Endothelial cell of umbilical vein (primary cell): ENCODE data around the gene DDX47. TPM values are rescaled to one million over a fixed set of nuclear protein-coding genes. Genes with fewer than 3 reads are reported as not detected.
A peak's percentile ranks its signal among the peaks of the same experiment; 100 is the strongest.

Experiments
- BruUV-seq: library from RNA; stranded (reverse); fragments of 400-500 nt; replicated peaks from 2 replicates; lab custom pipeline; 2021; lab: Mats Ljungman, UMichigan
- CTCF ChIA-PET: fragments of 300-600, 350-600 bp; sonication (Branson Sonifier 250); formaldehyde crosslinking; loops from one replicate; lab custom pipeline; 2021; ENCODE audit warnings: antibody characterized with exemption, inconsistent platforms; lab: Charles Lee
- POLR2A ChIA-PET: fragments of 300-600, 350-600 bp; sonication (Branson Sonifier 250); formaldehyde crosslinking; loops from one replicate; lab custom pipeline; 2021; ENCODE audit warnings: antibody characterized with exemption, inconsistent platforms; lab: Charles Lee
- DNase-seq: peaks from one replicate; pipeline ENCODE4 v3.0.0-alpha.2; 2011; ENCODE audit warnings: low read depth, low spot score
- FAIRE-seq: peaks from 2 replicates; lab custom pipeline; 2011; peaks lifted over from hg19 to GRCh38; lab: Jason Lieb, UNC
- H2AFZ ChIP-seq: 2 replicates; pipeline ENCODE4 v1.6.0; 2012; ENCODE audit warnings: low read depth, low read length, control low read depth, inconsistent platforms
- H3K27ac ChIP-seq: 2 replicates; pipeline ENCODE4 v1.5.1; 2011; ENCODE audit warnings: low read depth, mild to moderate bottlenecking, control low read depth, low read length, moderate library complexity; ENCODE audit not compliant: insufficient read depth
- H3K27me3 ChIP-seq, 2 experiments: 2 replicates each; pipeline versions ENCODE4 v1.6.0 to v1.6.1; 2011; ENCODE audit warnings: low read length in 2 of 2, mixed read lengths in 1 of 2; ENCODE audit not compliant: control insufficient read depth in 2 of 2, insufficient read depth in 2 of 2
- H3K36me3 ChIP-seq, 2 experiments: 2 replicates in 1 of 2; 3 replicates in 1 of 2; pipeline ENCODE4 v1.5.1; 2011; ENCODE audit warnings: low read length in 2 of 2, mild to moderate bottlenecking in 1 of 2, moderate library complexity in 1 of 2; ENCODE audit not compliant: control insufficient read depth in 2 of 2, insufficient read depth in 2 of 2; ENCODE audit errors: extremely low read depth in 1 of 2
- H3K4me1 ChIP-seq: 3 replicates; pipeline ENCODE4 v1.5.1; 2011; ENCODE audit warnings: mild to moderate bottlenecking, low read length; ENCODE audit not compliant: control insufficient read depth, insufficient read depth; ENCODE audit errors: extremely low read depth
- H3K4me2 ChIP-seq: 2 replicates; pipeline ENCODE4 v1.6.1; 2011; ENCODE audit warnings: low read length, control low read depth, mixed read lengths; ENCODE audit not compliant: insufficient read depth
- H3K4me3 ChIP-seq, 3 experiments: fragments of 200-600 bp in 1 of 3; sonication (generic), shearing (Covaris generic) in 1 of 3; replicated peaks in 1 of 3; 2 replicates each; pipeline ENCODE4 v1.5.1; 2011 to 2016; ENCODE audit warnings: control low read depth in 3 of 3, low read length in 3 of 3, mild to moderate bottlenecking in 2 of 3, inconsistent platforms in 1 of 3, low read depth in 1 of 3, moderate library complexity in 1 of 3; ENCODE audit not compliant: insufficient read depth in 1 of 3
- H3K79me2 ChIP-seq: 2 replicates; pipeline ENCODE4 v1.6.0; 2012; ENCODE audit warnings: low read length, inconsistent platforms; ENCODE audit not compliant: control insufficient read depth, insufficient read depth
- H3K9ac ChIP-seq: replicated peaks from 2 replicates; pipeline ENCODE3; 2011; ENCODE audit warnings: low read length, control low read depth; ENCODE audit not compliant: insufficient read depth; ENCODE audit errors: extremely low read depth
- H3K9me1 ChIP-seq: replicated peaks from 3 replicates; pipeline ENCODE4 v1.6.0; 2011; ENCODE audit warnings: mild to moderate bottlenecking, low read length; ENCODE audit not compliant: control insufficient read depth, insufficient read depth; ENCODE audit errors: extremely low read depth
- H3K9me3 ChIP-seq: replicated peaks from 2 replicates; pipeline ENCODE4 v1.5.1; 2012; ENCODE audit warnings: low read length, inconsistent platforms; ENCODE audit not compliant: control insufficient read depth, insufficient read depth
- H4K20me1 ChIP-seq: replicated peaks from 2 replicates; pipeline ENCODE3; 2011; ENCODE audit warnings: mild to moderate bottlenecking, low read length; ENCODE audit not compliant: control insufficient read depth, insufficient read depth; ENCODE audit errors: extremely low read depth
- EZH2 ChIP-seq: IDR thresholded peaks from 2 replicates; pipeline ENCODE4 v1.6.1; 2012; ENCODE audit warnings: borderline replicate concordance, low read depth, mild to moderate bottlenecking, moderate library complexity, low read length, inconsistent platforms; ENCODE audit not compliant: severe bottlenecking
- FOS ChIP-seq: IDR thresholded peaks from 2 replicates; pipeline ENCODE4 v1.6.1; 2011; ENCODE audit warnings: mild to moderate bottlenecking, low read length, moderate library complexity, borderline replicate concordance; ENCODE audit not compliant: insufficient read depth
- GATA2 ChIP-seq: IDR thresholded peaks from 2 replicates; pipeline ENCODE4 v1.7.0; 2011; ENCODE audit warnings: low read depth, mild to moderate bottlenecking, moderate library complexity, mixed read lengths, low read length; ENCODE audit not compliant: insufficient read length, insufficient read depth
- JUN ChIP-seq: IDR thresholded peaks from 2 replicates; pipeline ENCODE4 v1.6.1; 2011; ENCODE audit warnings: borderline replicate concordance, low read depth; ENCODE audit not compliant: insufficient read length, insufficient read depth
- MYC ChIP-seq: IDR thresholded peaks from one replicate; pipeline ENCODE4 v1.6.1; 2011; ENCODE audit warnings: mild to moderate bottlenecking, low read depth, low read length
- POLR2A ChIP-seq: IDR thresholded peaks from 2 replicates; pipeline ENCODE4 v1.6.1; 2012; ENCODE audit warnings: low read depth, mild to moderate bottlenecking, control low read depth, low read length
- POLR2AphosphoS5 ChIP-seq: IDR thresholded peaks from 2 replicates; pipeline ENCODE4 v1.6.1; 2012; ENCODE audit warnings: low read depth, mild to moderate bottlenecking, control low read depth, low read length, moderate library complexity; ENCODE audit not compliant: insufficient read depth
- dilution Hi-C: fragments of 300-500 bp; cut with MboI; formaldehyde crosslinking; loops from one replicate; pipeline ENCODE4 v1.15.0; 2019; ENCODE audit warnings: low sequenced_read_pairs; ENCODE audit not compliant: extremely low pct_ligation_motif_present
- intact Hi-C: fragments of 100-400 bp; cut with micrococcal nuclease; formaldehyde crosslinking; loops from one replicate; pipeline ENCODE4 v1.10.0; 2022
- polyA plus RNA-seq, 4 experiments: library from polyadenylated mRNA; depleted of rRNA in 3 of 4; stranded (reverse) in 3 of 4; unstranded in 1 of 4; fragments of >200 nt; gene quantifications; 2 replicates each; pipeline versions ENCODE4 v1.2.1 to v1.2.3, GENCODE V29; 2011 to 2012; ENCODE audit warnings: missing spikeins in 1 of 4
- total RNA-seq: library from RNA; stranded (reverse); gene quantifications from 2 replicates; pipeline ENCODE4 v1.2.3, GENCODE V29; 2021
- TF ChIP-seq, protein P1 (sequence below): IDR thresholded peaks from 2 replicates; pipeline ENCODE4 v1.6.1; 2011; ENCODE audit not compliant: insufficient read depth, insufficient read length
- TF ChIP-seq, protein P2 (sequence below), 2 donors: IDR thresholded peaks; 1 replicate in 1 of 2; 2 replicates in 1 of 2; pipeline ENCODE4 v1.5.1; 2011; ENCODE audit warnings: low read length in 2 of 2, mild to moderate bottlenecking in 2 of 2, moderate library complexity in 2 of 2, control low read depth in 1 of 2, inconsistent platforms in 1 of 2, low read depth in 1 of 2; ENCODE audit not compliant: insufficient read depth in 1 of 2; ENCODE audit errors: extremely low read depth in 1 of 2

The DDX47 gene
- total and polyA plus RNA-seq, 2 donors (not counting 3 experiments of a cell fraction or from before 2014, with no cell fraction given) = 73.4 to 74.6 TPM

DNA sequence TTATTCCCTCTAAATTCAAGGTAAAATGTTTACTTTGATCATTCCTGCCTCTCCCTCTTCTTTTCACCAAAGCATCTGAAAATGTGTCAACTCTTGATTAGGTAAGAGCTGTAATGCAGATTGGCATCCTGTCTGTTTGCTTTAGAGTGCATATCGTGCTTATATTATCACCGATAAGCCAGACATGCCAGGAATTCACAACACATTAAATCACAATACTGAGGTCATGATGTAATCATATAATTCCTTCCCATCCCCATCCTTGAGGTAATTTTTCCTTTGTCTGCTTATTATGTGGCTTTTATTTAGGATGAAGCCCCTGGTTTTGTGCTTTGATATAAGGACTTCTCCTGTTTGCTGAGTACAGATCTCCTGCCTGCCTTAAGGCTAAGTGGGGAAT, 10.2 kb downstream of the DDX47 start:
- DNase-seq (peak; percentile 80), FAIRE-seq (peak; percentile 67)
- intact Hi-C loops = loop anchor here (1.0 to 5.0 kb wide), 2 partner anchors 49 to 274 kb away; no protein-coding TSS in a partner anchor
- peak overlapping the region; percentile 47 for H3K4me2 ChIP-seq
- CTCF ChIA-PET = interaction anchor here (0.9 to 5.3 kb wide), 6 partner anchors 9 to 93 kb away, joined by 3 to 25 read pairs (median 3); no protein-coding TSS in a partner anchor
- dilution Hi-C loops = no loop called here
- BruUV-seq = no TSS peak
- peak overlapping the region; percentile 98 for H3K27ac ChIP-seq
- POLR2A ChIA-PET = no interaction called here
- H3K27me3 ChIP-seq = no peaks in the 10 kb centered on the region
- H4K20me1 ChIP-seq = no peaks in the 10 kb centered on the region
- peaks cover 21 to 47% of the 10 kb centered on the region in 2 experiments for H3K36me3 ChIP-seq
- H3K79me2 ChIP-seq = peaks cover 22% of the 10 kb centered on the region
- TF ChIP-seq GATA2 = peak; percentile 71
- peak; percentile 55 for TF ChIP-seq POLR2AphosphoS5
- peak; percentile 67 for TF ChIP-seq JUN
- TF ChIP-seq EZH2 = no peak
- no peak for TF ChIP-seq POLR2A
- no peak for TF ChIP-seq MYC
- peak overlapping the region; percentile 87 for H3K9ac ChIP-seq
- H3K4me1 ChIP-seq = peaks cover 46% of the 10 kb centered on the region
- no peaks in the 10 kb centered on the region for H3K9me1 ChIP-seq
- no peak overlapping the region for H2AFZ ChIP-seq
- peak overlapping the region in 1 of 3 experiments; percentile 4 for H3K4me3 ChIP-seq
- no peaks in the 10 kb centered on the region for H3K9me3 ChIP-seq

DNA sequence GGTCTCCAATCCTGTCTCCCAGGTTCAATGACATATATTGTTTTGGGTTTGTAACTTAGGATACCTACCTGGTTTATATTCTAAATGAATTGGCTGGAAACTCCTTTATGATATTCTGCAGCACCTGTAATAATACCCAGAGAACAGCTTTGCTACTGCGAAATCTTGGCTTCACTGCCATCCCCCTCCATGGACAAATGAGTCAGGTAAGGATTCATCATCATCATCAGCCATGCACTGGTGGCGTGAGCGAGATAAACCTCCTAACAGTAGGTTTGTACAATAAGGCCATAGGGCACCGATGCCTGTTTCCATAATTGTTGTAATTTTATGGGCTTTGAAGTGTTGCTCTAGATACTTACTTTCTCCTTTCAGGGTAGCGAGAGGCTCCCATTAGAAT, 10.7 kb downstream of the DDX47 start:
- H3K9ac ChIP-seq = peak overlapping the region; percentile 87
- H4K20me1 ChIP-seq = no peaks in the 10 kb centered on the region
- no peak for FAIRE-seq
- DNase-seq = no peak
- H2AFZ ChIP-seq = no peak overlapping the region
- H3K4me3 ChIP-seq = no peak overlapping the region
- no peaks in the 10 kb centered on the region for H3K27me3 ChIP-seq
- H3K9me3 ChIP-seq = no peaks in the 10 kb centered on the region
- peaks cover 19% of the 10 kb centered on the region for H3K79me2 ChIP-seq
- peaks cover 44% of the 10 kb centered on the region for H3K4me1 ChIP-seq
- H3K9me1 ChIP-seq = no peaks in the 10 kb centered on the region
- TSS peak; percentile 63 for BruUV-seq
- POLR2A ChIA-PET = no interaction called here
- intact Hi-C loops = loop anchor here (1.0 to 5.0 kb wide), 2 partner anchors 48 to 273 kb away; no protein-coding TSS in a partner anchor
- dilution Hi-C loops = no loop called here
- H3K4me2 ChIP-seq = peak overlapping the region; percentile 47
- CTCF ChIA-PET = interaction anchor here (0.9 to 5.3 kb wide), 5 partner anchors 10 to 93 kb away, joined by 3 to 25 read pairs (median 3); no protein-coding TSS in a partner anchor
- peak overlapping the region; percentile 98 for H3K27ac ChIP-seq
- peaks cover 21 to 52% of the 10 kb centered on the region in 2 experiments for H3K36me3 ChIP-seq
- no peak for TF ChIP-seq POLR2A
- TF ChIP-seq POLR2AphosphoS5 = no peak
- TF ChIP-seq, protein P1, sequence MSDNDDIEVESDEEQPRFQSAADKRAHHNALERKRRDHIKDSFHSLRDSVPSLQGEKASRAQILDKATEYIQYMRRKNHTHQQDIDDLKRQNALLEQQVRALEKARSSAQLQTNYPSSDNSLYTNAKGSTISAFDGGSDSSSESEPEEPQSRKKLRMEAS = no peak
- no peak for TF ChIP-seq GATA2
- TF ChIP-seq MYC = no peak
- TF ChIP-seq, protein P2, sequence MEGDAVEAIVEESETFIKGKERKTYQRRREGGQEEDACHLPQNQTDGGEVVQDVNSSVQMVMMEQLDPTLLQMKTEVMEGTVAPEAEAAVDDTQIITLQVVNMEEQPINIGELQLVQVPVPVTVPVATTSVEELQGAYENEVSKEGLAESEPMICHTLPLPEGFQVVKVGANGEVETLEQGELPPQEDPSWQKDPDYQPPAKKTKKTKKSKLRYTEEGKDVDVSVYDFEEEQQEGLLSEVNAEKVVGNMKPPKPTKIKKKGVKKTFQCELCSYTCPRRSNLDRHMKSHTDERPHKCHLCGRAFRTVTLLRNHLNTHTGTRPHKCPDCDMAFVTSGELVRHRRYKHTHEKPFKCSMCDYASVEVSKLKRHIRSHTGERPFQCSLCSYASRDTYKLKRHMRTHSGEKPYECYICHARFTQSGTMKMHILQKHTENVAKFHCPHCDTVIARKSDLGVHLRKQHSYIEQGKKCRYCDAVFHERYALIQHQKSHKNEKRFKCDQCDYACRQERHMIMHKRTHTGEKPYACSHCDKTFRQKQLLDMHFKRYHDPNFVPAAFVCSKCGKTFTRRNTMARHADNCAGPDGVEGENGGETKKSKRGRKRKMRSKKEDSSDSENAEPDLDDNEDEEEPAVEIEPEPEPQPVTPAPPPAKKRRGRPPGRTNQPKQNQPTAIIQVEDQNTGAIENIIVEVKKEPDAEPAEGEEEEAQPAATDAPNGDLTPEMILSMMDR (IDR thresholded peaks at IDR 0.05; ENCODE audit: extremely low read depth in 1 of 2, insufficient read depth in 1 of 2, low read depth in 1 of 2, low read length in 2 of 2) = no peak
- no peak for TF ChIP-seq FOS
- TF ChIP-seq JUN = no peak
- no peak for TF ChIP-seq EZH2
